OCI-LY1 (cell line): ENCODE measurements around the gene CATSPERB.

Experiments used
- H2AFZ ChIP-seq: fragments of 200-600 bp; sonication (generic), shearing (Covaris generic); 2 replicates; pipeline ENCODE4 v1.6.0; 2014; ENCODE audit warnings: antibody characterized with exemption, mild to moderate bottlenecking, low read length
- H3F3A ChIP-seq: fragments of 200-600 bp; sonication (generic), shearing (Covaris generic); 2 replicates; pipeline ENCODE4 v1.6.0; 2014; ENCODE audit warnings: mild to moderate bottlenecking, antibody characterized with exemption, low read length, moderate library complexity; ENCODE audit not compliant: insufficient read depth
- H3K27ac ChIP-seq: fragments of 200-600 bp; sonication (generic); 2 replicates; pipeline ENCODE4 v1.5.1; 2014; ENCODE audit warnings: low read length, mixed run types, mild to moderate bottlenecking, low read depth; ENCODE audit not compliant: poor library complexity, severe bottlenecking
- H3K27me3 ChIP-seq: fragments of 200-600 bp; sonication (generic); 2 replicates; pipeline ENCODE4 v1.6.0; 2014; ENCODE audit warnings: antibody characterized with exemption, mild to moderate bottlenecking, low read length, moderate library complexity; ENCODE audit not compliant: insufficient read depth
- H3K36me3 ChIP-seq: fragments of 200-600 bp; sonication (generic); 2 replicates; pipeline ENCODE4 v1.6.1; 2014; ENCODE audit warnings: mild to moderate bottlenecking, antibody characterized with exemption, low read length, moderate library complexity, mixed read lengths; ENCODE audit not compliant: insufficient read depth
- H3K4me1 ChIP-seq: fragments of 200-600 bp; sonication (generic); 2 replicates; pipeline ENCODE4 v1.5.1; 2014; ENCODE audit warnings: mild to moderate bottlenecking, low read length, moderate library complexity; ENCODE audit not compliant: insufficient read depth, severe bottlenecking
- H3K4me2 ChIP-seq: fragments of 200-600 bp; sonication (generic), shearing (Covaris generic); 2 replicates; pipeline ENCODE4 v1.6.1; 2014; ENCODE audit warnings: low read length
- H3K4me3 ChIP-seq: fragments of 200-600 bp; sonication (generic); 2 replicates; pipeline ENCODE4 v1.5.1; 2014; ENCODE audit warnings: low read length, low read depth, mild to moderate bottlenecking, mixed read lengths; ENCODE audit not compliant: poor library complexity, severe bottlenecking
- H3K79me2 ChIP-seq: fragments of 200-600 bp; shearing (Covaris generic); 2 replicates; pipeline ENCODE4 v1.6.1; 2016; ENCODE audit warnings: mixed run types, low read length, mixed read lengths; ENCODE audit not compliant: insufficient read depth
- H3K9ac ChIP-seq: fragments of 200-600 bp; sonication (generic), shearing (Covaris generic); 2 replicates; pipeline ENCODE4 v1.6.1; 2014; ENCODE audit warnings: mild to moderate bottlenecking, low read length, mixed read lengths
- H3K9me2 ChIP-seq: fragments of 200-600 bp; sonication (generic), shearing (Covaris generic); 2 replicates; pipeline ENCODE4 v1.6.1; 2014; ENCODE audit warnings: low read depth, mild to moderate bottlenecking, low read length, mixed read lengths
- H3K9me3 ChIP-seq: fragments of 200-600 bp; shearing (Covaris generic); 2 replicates; pipeline ENCODE4 v1.6.1; 2014; ENCODE audit warnings: low read length, mixed read lengths
- H4K20me1 ChIP-seq: fragments of 200-600 bp; sonication (generic), shearing (Covaris generic); 2 replicates; pipeline ENCODE4 v1.6.0; 2016; ENCODE audit warnings: mild to moderate bottlenecking, low read length; ENCODE audit not compliant: insufficient read depth
- EZH2 ChIP-seq: fragments of 200-600 bp; sonication (generic), shearing (Covaris generic); IDR thresholded peaks from 2 replicates; pipeline ENCODE4 v1.8.0; 2017; ENCODE audit warnings: borderline replicate concordance, mixed run types, mild to moderate bottlenecking, antibody characterized with exemption, low read length, moderate library complexity, mixed read lengths
- TF ChIP-seq, protein P1 (sequence below): fragments of 200-600 bp; sonication (generic), shearing (Covaris generic); IDR thresholded peaks from 2 replicates; pipeline ENCODE4 v1.5.1; 2017; ENCODE audit warnings: mild to moderate bottlenecking, antibody characterized with exemption, low read length, moderate library complexity, mixed read lengths

Gene CATSPERB

DNA sequence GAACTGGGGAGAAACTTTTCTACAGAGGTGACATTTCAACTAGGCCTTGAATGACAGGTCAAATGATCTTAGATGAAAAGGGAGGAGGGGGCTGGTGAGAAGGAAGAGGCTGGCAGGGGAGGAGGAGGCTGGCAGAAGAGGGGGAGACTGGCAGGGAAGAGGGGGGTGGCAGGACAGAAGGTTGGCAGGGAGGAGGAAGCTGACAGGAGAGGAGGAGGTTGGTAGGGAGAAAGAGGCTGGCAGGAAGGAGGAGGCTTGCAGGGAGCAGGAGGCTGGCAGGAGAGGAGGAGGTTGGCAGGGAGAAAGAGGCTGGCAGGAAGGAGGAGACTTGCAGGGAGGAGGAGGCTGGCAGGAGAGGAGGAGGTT lies 158.4 kb downstream of the CATSPERB start:
- no peaks in the 10 kb centered on the region for H3K9me3 ChIP-seq
- H3K27me3 ChIP-seq, result no peaks in the 10 kb centered on the region
- H3K4me2 ChIP-seq, result no peak overlapping the region; the same call in 1 of the 2 replicates

GRCh38 chr14:91570021-91570420 lies 161.9 kb downstream of the CATSPERB start:
- H4K20me1 ChIP-seq, result no peaks in the 10 kb centered on the region
- H3K4me2 ChIP-seq, result no peak overlapping the region
- no peaks in the 10 kb centered on the region for H3K27me3 ChIP-seq
- H3K4me3 ChIP-seq, result no peak overlapping the region
- TF ChIP-seq EZH2, result no peak
- TF ChIP-seq, protein P1, sequence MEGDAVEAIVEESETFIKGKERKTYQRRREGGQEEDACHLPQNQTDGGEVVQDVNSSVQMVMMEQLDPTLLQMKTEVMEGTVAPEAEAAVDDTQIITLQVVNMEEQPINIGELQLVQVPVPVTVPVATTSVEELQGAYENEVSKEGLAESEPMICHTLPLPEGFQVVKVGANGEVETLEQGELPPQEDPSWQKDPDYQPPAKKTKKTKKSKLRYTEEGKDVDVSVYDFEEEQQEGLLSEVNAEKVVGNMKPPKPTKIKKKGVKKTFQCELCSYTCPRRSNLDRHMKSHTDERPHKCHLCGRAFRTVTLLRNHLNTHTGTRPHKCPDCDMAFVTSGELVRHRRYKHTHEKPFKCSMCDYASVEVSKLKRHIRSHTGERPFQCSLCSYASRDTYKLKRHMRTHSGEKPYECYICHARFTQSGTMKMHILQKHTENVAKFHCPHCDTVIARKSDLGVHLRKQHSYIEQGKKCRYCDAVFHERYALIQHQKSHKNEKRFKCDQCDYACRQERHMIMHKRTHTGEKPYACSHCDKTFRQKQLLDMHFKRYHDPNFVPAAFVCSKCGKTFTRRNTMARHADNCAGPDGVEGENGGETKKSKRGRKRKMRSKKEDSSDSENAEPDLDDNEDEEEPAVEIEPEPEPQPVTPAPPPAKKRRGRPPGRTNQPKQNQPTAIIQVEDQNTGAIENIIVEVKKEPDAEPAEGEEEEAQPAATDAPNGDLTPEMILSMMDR, result no peak
- no peaks in the 10 kb centered on the region for H3K4me1 ChIP-seq
- H3K9me3 ChIP-seq, result no peaks in the 10 kb centered on the region
- no peaks in the 10 kb centered on the region for H3K36me3 ChIP-seq
- H2AFZ ChIP-seq, result no peak overlapping the region
- no peaks in the 10 kb centered on the region for H3F3A ChIP-seq
- no peak overlapping the region for H3K27ac ChIP-seq
- H3K9me2 ChIP-seq, result no peaks in the 10 kb centered on the region
- no peaks in the 10 kb centered on the region for H3K79me2 ChIP-seq
- H3K9ac ChIP-seq, result no peak overlapping the region

More for the DNA sequence above, 158.4 kb downstream of the CATSPERB start:
- no peaks in the 10 kb centered on the region for H3K9me2 ChIP-seq
- H3K4me3 ChIP-seq, result no peak overlapping the region
- no peaks in the 10 kb centered on the region for H3K79me2 ChIP-seq
- no peaks in the 10 kb centered on the region for H3K4me1 ChIP-seq
- no peaks in the 10 kb centered on the region for H3F3A ChIP-seq
- no peak overlapping the region for H2AFZ ChIP-seq
- no peaks in the 10 kb centered on the region for H3K36me3 ChIP-seq
- no peak overlapping the region for H3K27ac ChIP-seq
- TF ChIP-seq, protein P1, result no peak
- no peak for TF ChIP-seq EZH2
- H4K20me1 ChIP-seq, result no peaks in the 10 kb centered on the region
- no peak overlapping the region for H3K9ac ChIP-seq

GRCh38 chr14:91569301-91569700 lies 162.6 kb downstream of the CATSPERB start:
- no peak overlapping the region for H3K27ac ChIP-seq
- no peak overlapping the region for H3K4me2 ChIP-seq
- no peaks in the 10 kb centered on the region for H3K27me3 ChIP-seq
- H3K79me2 ChIP-seq, result no peaks in the 10 kb centered on the region
- H3K9me2 ChIP-seq, result no peaks in the 10 kb centered on the region
- H3K9ac ChIP-seq, result no peak overlapping the region
- H2AFZ ChIP-seq, result no peak overlapping the region
- H3K36me3 ChIP-seq, result no peaks in the 10 kb centered on the region
- TF ChIP-seq, protein P1, result no peak
- TF ChIP-seq EZH2, result no peak
- H3K9me3 ChIP-seq, result no peaks in the 10 kb centered on the region
- no peak overlapping the region for H3K4me3 ChIP-seq
- no peaks in the 10 kb centered on the region for H3F3A ChIP-seq
- no peaks in the 10 kb centered on the region for H3K4me1 ChIP-seq
- no peaks in the 10 kb centered on the region for H4K20me1 ChIP-seq
